ENCODE data around the gene CNOT2.

GRCh38 chr12:70255311-70255710 is 12.1 kb downstream of the CNOT2 start:
- TF ChIP-seq CTCF (optimal IDR thresholded peaks at IDR 0.05 in 1 of 3, IDR thresholded peaks at IDR 0.05 in 1 of 3, conservative IDR thresholded peaks at IDR 0.05 in 1 of 3; ENCODE audit: extremely low read depth in 1 of 3, insufficient read depth in 2 of 3, low read length in 3 of 3) = no peak
- no peak for TF ChIP-seq EZH2 (IDR thresholded peaks at IDR 0.05; ENCODE audit: low read length)
